Liver (tissue), 3 donors: ENCODE data around the gene PLGLB1.
"Not testable (repeated sequence)": the region's sequence is repeated elsewhere in the genome, so short reads cannot be mapped to it uniquely, and the experiment has no call there.

ENCODE experiments used
- GABPA ChIP-seq, 2 donors: IDR thresholded peaks in 1 of 2; conservative IDR thresholded peaks in 1 of 2; 2 replicates each; pipeline ENCODE4 v1.6.1; 2016; ENCODE audit warnings: antibody characterized with exemption in 2 of 2, mild to moderate bottlenecking in 1 of 2, moderate library complexity in 1 of 2
- TF ChIP-seq, protein P1 (sequence below): fragments of 150-350 bp; IDR thresholded peaks from 2 replicates; pipeline ENCODE4 v1.5.1; 2017; ENCODE audit warnings: improper control_type of control experiment, low read depth, low read length; ENCODE audit not compliant: missing input control
- TF ChIP-seq, protein P2 (sequence below): IDR thresholded peaks from 2 replicates; pipeline ENCODE4 v1.6.1; 2016; ENCODE audit warnings: antibody characterized with exemption, mild to moderate bottlenecking
- donor health status: healthy.
- donor health status: healthy.

- TF ChIP-seq, protein P1, sequence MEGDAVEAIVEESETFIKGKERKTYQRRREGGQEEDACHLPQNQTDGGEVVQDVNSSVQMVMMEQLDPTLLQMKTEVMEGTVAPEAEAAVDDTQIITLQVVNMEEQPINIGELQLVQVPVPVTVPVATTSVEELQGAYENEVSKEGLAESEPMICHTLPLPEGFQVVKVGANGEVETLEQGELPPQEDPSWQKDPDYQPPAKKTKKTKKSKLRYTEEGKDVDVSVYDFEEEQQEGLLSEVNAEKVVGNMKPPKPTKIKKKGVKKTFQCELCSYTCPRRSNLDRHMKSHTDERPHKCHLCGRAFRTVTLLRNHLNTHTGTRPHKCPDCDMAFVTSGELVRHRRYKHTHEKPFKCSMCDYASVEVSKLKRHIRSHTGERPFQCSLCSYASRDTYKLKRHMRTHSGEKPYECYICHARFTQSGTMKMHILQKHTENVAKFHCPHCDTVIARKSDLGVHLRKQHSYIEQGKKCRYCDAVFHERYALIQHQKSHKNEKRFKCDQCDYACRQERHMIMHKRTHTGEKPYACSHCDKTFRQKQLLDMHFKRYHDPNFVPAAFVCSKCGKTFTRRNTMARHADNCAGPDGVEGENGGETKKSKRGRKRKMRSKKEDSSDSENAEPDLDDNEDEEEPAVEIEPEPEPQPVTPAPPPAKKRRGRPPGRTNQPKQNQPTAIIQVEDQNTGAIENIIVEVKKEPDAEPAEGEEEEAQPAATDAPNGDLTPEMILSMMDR: not testable (repeated sequence)
- not testable (repeated sequence) for TF ChIP-seq GABPA (IDR thresholded peaks at IDR 0.05 in 1 of 2, conservative IDR thresholded peaks at IDR 0.05 in 1 of 2)
- TF ChIP-seq, protein P2, sequence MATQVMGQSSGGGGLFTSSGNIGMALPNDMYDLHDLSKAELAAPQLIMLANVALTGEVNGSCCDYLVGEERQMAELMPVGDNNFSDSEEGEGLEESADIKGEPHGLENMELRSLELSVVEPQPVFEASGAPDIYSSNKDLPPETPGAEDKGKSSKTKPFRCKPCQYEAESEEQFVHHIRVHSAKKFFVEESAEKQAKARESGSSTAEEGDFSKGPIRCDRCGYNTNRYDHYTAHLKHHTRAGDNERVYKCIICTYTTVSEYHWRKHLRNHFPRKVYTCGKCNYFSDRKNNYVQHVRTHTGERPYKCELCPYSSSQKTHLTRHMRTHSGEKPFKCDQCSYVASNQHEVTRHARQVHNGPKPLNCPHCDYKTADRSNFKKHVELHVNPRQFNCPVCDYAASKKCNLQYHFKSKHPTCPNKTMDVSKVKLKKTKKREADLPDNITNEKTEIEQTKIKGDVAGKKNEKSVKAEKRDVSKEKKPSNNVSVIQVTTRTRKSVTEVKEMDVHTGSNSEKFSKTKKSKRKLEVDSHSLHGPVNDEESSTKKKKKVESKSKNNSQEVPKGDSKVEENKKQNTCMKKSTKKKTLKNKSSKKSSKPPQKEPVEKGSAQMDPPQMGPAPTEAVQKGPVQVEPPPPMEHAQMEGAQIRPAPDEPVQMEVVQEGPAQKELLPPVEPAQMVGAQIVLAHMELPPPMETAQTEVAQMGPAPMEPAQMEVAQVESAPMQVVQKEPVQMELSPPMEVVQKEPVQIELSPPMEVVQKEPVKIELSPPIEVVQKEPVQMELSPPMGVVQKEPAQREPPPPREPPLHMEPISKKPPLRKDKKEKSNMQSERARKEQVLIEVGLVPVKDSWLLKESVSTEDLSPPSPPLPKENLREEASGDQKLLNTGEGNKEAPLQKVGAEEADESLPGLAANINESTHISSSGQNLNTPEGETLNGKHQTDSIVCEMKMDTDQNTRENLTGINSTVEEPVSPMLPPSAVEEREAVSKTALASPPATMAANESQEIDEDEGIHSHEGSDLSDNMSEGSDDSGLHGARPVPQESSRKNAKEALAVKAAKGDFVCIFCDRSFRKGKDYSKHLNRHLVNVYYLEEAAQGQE: not testable (repeated sequence)
Observed at GRCh38 chr2:87057606-87058005, 36.0 kb upstream of the PLGLB1 start.
